SK-N-SH (cell line): ENCODE measurements around the gene LRRC26. TPM values are rescaled to one million over a fixed set of nuclear protein-coding genes. Genes with fewer than 3 reads are reported as not detected.

Experiments used
- CTCF ChIA-PET: fragments of 300-600, 350-600 bp; formaldehyde crosslinking; extraction: SDS; loops from one replicate; lab custom pipeline; 2021; lab: Yijun Ruan, JAX
- POLR2A ChIA-PET: fragments of 350-600 bp; sonication (Branson Sonifier 250); formaldehyde crosslinking; extraction: SDS; loops from one replicate; lab custom pipeline; 2020; ENCODE audit warnings: antibody characterized with exemption, inconsistent platforms; lab: Yijun Ruan, JAX
- DNase-seq: peaks from one replicate; pipeline ENCODE4 v3.0.0; 2012
- H2AFZ ChIP-seq: fragments of 200-600 bp; sonication (generic); 2 replicates; pipeline ENCODE4 v1.8.1; 2016; ENCODE audit warnings: antibody characterized with exemption, mild to moderate bottlenecking, low read depth
- H3F3A ChIP-seq: fragments of 200-600 bp; sonication (generic); replicated peaks from 2 replicates; pipeline ENCODE3; 2016; ENCODE audit warnings: antibody characterized with exemption, mild to moderate bottlenecking; ENCODE audit not compliant: insufficient read depth
- H3K27ac ChIP-seq, 2 experiments: fragments of 200-500 bp in 1 of 2; fragments of 200-600 bp in 1 of 2; sonication (Bioruptor generic) in 1 of 2; sonication (generic), shearing (Covaris generic) in 1 of 2; 2 replicates each; pipeline versions ENCODE4 v1.5.1 to v1.6.1; 2014 to 2016; ENCODE audit warnings: low read depth in 2 of 2, inconsistent platforms in 1 of 2, low read length in 1 of 2, mild to moderate bottlenecking in 1 of 2, mixed read lengths in 1 of 2
- H3K27me3 ChIP-seq: fragments of 200-600 bp; sonication (generic), shearing (Covaris generic); 2 replicates; pipeline ENCODE4 v1.6.1; 2016; ENCODE audit warnings: mixed run types; ENCODE audit not compliant: insufficient read depth
- H3K36me3 ChIP-seq, 2 experiments: fragments of 200-500 bp in 1 of 2; fragments of 200-600 bp in 1 of 2; sonication (Bioruptor generic) in 1 of 2; sonication (generic) in 1 of 2; replicated peaks in 1 of 2; 2 replicates each; pipeline versions ENCODE3 to v1.5.1; 2014 to 2016; ENCODE audit warnings: low read length in 1 of 2, mild to moderate bottlenecking in 1 of 2; ENCODE audit not compliant: insufficient read depth in 2 of 2, control insufficient read depth in 1 of 2
- H3K4me1 ChIP-seq, 2 experiments: fragments of 200-500 bp in 1 of 2; fragments of 200-600 bp in 1 of 2; sonication (Bioruptor generic) in 1 of 2; sonication (generic), shearing (Covaris generic) in 1 of 2; 2 replicates each; pipeline versions ENCODE4 v1.5.1 to v1.6.1; 2014 to 2016; ENCODE audit warnings: low read depth in 1 of 2, low read length in 1 of 2, mixed run types in 1 of 2; ENCODE audit not compliant: insufficient read depth in 2 of 2, control insufficient read depth in 1 of 2
- H3K4me2 ChIP-seq: fragments of 200-600 bp; sonication (generic), shearing (Covaris generic); 2 replicates; pipeline ENCODE4 v1.6.1; 2017; ENCODE audit warnings: mixed run types
- H3K4me3 ChIP-seq, 2 experiments: fragments of 200-500 bp in 1 of 2; fragments of 200-600 bp in 1 of 2; sonication (Bioruptor generic) in 1 of 2; sonication (generic), shearing (Covaris generic) in 1 of 2; 2 replicates each; pipeline versions ENCODE4 v1.5.1 to v1.8.1; 2014 to 2016; ENCODE audit warnings: low read depth in 2 of 2, inconsistent platforms in 1 of 2, low read length in 1 of 2, mild to moderate bottlenecking in 1 of 2, mixed read lengths in 1 of 2, moderate library complexity in 1 of 2
- H3K79me2 ChIP-seq: fragments of 200-600 bp; sonication (generic); 2 replicates; pipeline ENCODE4 v1.8.1; 2017; ENCODE audit warnings: mild to moderate bottlenecking; ENCODE audit not compliant: insufficient read depth
- H3K9ac ChIP-seq: fragments of 200-600 bp; sonication (generic); 2 replicates; pipeline ENCODE4 v1.6.1; 2017; ENCODE audit warnings: mixed run types
- H3K9me2 ChIP-seq: fragments of 200-600 bp; sonication (generic); 2 replicates; pipeline ENCODE4 v1.6.1; 2017; ENCODE audit warnings: mixed run types
- H3K9me3 ChIP-seq: fragments of 200-600 bp; sonication (generic); 2 replicates; pipeline ENCODE4 v1.6.1; 2017; ENCODE audit warnings: mixed run types, mild to moderate bottlenecking, moderate library complexity
- H4K20me1 ChIP-seq: fragments of 200-600 bp; sonication (generic); 2 replicates; pipeline ENCODE4 v1.6.1; 2017; ENCODE audit warnings: mild to moderate bottlenecking, mixed run types; ENCODE audit not compliant: insufficient read depth
- CHD2 ChIP-seq: fragments of 150-350 bp; IDR thresholded peaks from 2 replicates; pipeline ENCODE4 v1.6.1; 2018; ENCODE audit warnings: low read length; ENCODE audit not compliant: partially characterized antibody
- ELF1 ChIP-seq: IDR thresholded peaks from 2 replicates; pipeline ENCODE4 v1.4.0; 2012
- EP300 ChIP-seq, 2 experiments: IDR thresholded peaks; 2 replicates each; pipeline versions ENCODE4 v1.4.0 to v1.6.1; 2012; ENCODE audit warnings: borderline replicate concordance in 1 of 2, low read depth in 1 of 2, low read length in 1 of 2
- EZH2phosphoT487 ChIP-seq: fragments of 200-600 bp; sonication (generic); IDR thresholded peaks from 2 replicates; pipeline ENCODE4 v1.6.1; 2017; ENCODE audit warnings: low read depth, mixed run types, mild to moderate bottlenecking, antibody characterized with exemption, moderate library complexity, borderline replicate concordance
- FOXJ3 ChIP-seq: sonication (generic); formaldehyde crosslinking; IDR thresholded peaks from 2 replicates; pipeline ENCODE4 v1.5.1; 2020; ENCODE audit warnings: mild to moderate bottlenecking, missing genetic modification reagents
- FOXM1 ChIP-seq: IDR thresholded peaks from 2 replicates; pipeline ENCODE4 v1.4.0; 2012; ENCODE audit warnings: low read depth, mild to moderate bottlenecking
- GABPA ChIP-seq: IDR thresholded peaks from 2 replicates; pipeline ENCODE4 v1.4.0; 2012; ENCODE audit warnings: low read depth, mild to moderate bottlenecking
- GATA2 ChIP-seq: sonication (generic); formaldehyde crosslinking; IDR thresholded peaks from 2 replicates; pipeline ENCODE4 v1.5.0; 2020; ENCODE audit warnings: mild to moderate bottlenecking, missing genetic modification reagents
- IRF3 ChIP-seq: fragments of 150-350 bp; IDR thresholded peaks from 2 replicates; pipeline ENCODE4 v1.6.1; 2016; ENCODE audit warnings: mild to moderate bottlenecking, low read depth, low read length
- JUND ChIP-seq: IDR thresholded peaks from 2 replicates; pipeline ENCODE4 v1.4.0; 2012
- MXI1 ChIP-seq: IDR thresholded peaks from 2 replicates; pipeline ENCODE4 v1.6.1; 2012; ENCODE audit warnings: mild to moderate bottlenecking, low read depth, low read length, improper control_type of control experiment
- NFIC ChIP-seq: IDR thresholded peaks from 2 replicates; pipeline ENCODE4 v1.4.0; 2012; ENCODE audit warnings: borderline replicate concordance
- NRF1 ChIP-seq: IDR thresholded peaks from 2 replicates; pipeline ENCODE4 v1.6.1; 2012; ENCODE audit warnings: low read depth, mild to moderate bottlenecking, low read length
- PBX3 ChIP-seq: IDR thresholded peaks from 2 replicates; pipeline ENCODE4; 2012
- RAD21 ChIP-seq: IDR thresholded peaks from 2 replicates; pipeline ENCODE4 v1.6.1; 2012; ENCODE audit warnings: mild to moderate bottlenecking, low read length
- RCOR1 ChIP-seq: fragments of 150-350 bp; IDR thresholded peaks from 2 replicates; pipeline ENCODE4 v1.6.1; 2017; ENCODE audit warnings: antibody characterized with exemption, low read length
- SMC3 ChIP-seq: IDR thresholded peaks from 2 replicates; pipeline ENCODE4 v1.6.1; 2012; ENCODE audit warnings: low read depth, low read length, improper control_type of control experiment
- USF1 ChIP-seq: IDR thresholded peaks from 2 replicates; pipeline ENCODE4 v1.4.0; 2012; ENCODE audit warnings: low read depth, borderline replicate concordance
- WGBS: methylation state at CpG from one replicate; pipeline ENCODE4 v1.1.6; 2017; ENCODE audit warnings: low lambda C conversion rate; 5-methylcytosine and 5-hydroxymethylcytosine counted together
- polyA plus RNA-seq, 3 experiments: library from polyadenylated mRNA; depleted of rRNA; stranded (reverse); fragments of >200 nt; gene quantifications; 2 replicates each; pipeline ENCODE4 v1.2.3, GENCODE V29; 2012
- TF ChIP-seq, protein P1 (sequence below): fragments of 200-600 bp; sonication (generic); IDR thresholded peaks from 2 replicates; pipeline ENCODE4 v1.6.1; 2017; ENCODE audit warnings: antibody characterized with exemption, mild to moderate bottlenecking, moderate library complexity

Gene LRRC26
- polyA plus RNA-seq, 1 of the 3 experiments (the other 2 are of a cell fraction): not detected

DNA sequence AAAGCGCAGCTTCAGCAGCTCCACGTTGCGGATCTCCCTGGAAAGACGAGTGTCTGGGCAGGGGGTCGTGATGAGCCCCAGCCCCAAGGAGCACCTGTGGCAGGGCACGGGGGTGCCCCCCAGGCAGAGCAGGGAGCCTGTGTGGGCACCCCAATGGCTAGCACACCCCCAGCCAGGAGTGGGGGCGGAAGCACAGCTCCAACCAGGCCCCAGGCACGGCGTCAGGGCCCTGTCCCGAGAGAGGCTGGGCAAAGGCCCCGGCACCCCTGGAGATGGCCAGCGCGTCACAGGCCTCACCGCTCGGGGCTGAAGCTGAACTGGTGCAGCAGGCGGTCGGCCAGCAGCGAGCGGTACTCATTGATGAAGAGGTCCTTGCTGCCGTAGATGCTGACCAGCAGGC is 10.6 kb upstream of the LRRC26 start:
- no peak for DNase-seq
- Histone ChIP-seq H3F3A (no peaks in the 10 kb centered on the region), H3K9me2 (no peaks in the 10 kb centered on the region), H3K4me1 (peaks cover 0 to 2% of the 10 kb centered on the region in 2 experiments; a peak in 1 of 4 replicates), H3K9me3 (no peaks in the 10 kb centered on the region), H4K20me1 (no peaks in the 10 kb centered on the region), H3K36me3 (peaks cover 0 to 61% of the 10 kb centered on the region in 2 experiments), H3K79me2 (no peaks in the 10 kb centered on the region), H3K27ac (no peak overlapping the region), H3K9ac (no peak overlapping the region), H3K4me2 (no peak overlapping the region), H2AFZ (no peak overlapping the region), H3K27me3 (no peaks in the 10 kb centered on the region), H3K4me3 (no peak overlapping the region)
- WGBS: 90% methylated on average over 5 of the region's 20 CpGs
- no peak for TF ChIP-seq RAD21
- TF ChIP-seq FOXM1: no peak
- TF ChIP-seq GATA2 (CRISPR knock-in tag): no peak
- TF ChIP-seq CHD2: no peak
- no peak for TF ChIP-seq RCOR1
- no peak for TF ChIP-seq JUND
- TF ChIP-seq NRF1: no peak
- no peak for TF ChIP-seq EP300 (IDR thresholded peaks at IDR 0.05; ENCODE audit: borderline replicate concordance in 1 of 2, low read depth in 1 of 2, low read length in 1 of 2)
- no peak for TF ChIP-seq NFIC
- TF ChIP-seq SMC3: no peak
- TF ChIP-seq EZH2phosphoT487: no peak
- TF ChIP-seq, protein P1, sequence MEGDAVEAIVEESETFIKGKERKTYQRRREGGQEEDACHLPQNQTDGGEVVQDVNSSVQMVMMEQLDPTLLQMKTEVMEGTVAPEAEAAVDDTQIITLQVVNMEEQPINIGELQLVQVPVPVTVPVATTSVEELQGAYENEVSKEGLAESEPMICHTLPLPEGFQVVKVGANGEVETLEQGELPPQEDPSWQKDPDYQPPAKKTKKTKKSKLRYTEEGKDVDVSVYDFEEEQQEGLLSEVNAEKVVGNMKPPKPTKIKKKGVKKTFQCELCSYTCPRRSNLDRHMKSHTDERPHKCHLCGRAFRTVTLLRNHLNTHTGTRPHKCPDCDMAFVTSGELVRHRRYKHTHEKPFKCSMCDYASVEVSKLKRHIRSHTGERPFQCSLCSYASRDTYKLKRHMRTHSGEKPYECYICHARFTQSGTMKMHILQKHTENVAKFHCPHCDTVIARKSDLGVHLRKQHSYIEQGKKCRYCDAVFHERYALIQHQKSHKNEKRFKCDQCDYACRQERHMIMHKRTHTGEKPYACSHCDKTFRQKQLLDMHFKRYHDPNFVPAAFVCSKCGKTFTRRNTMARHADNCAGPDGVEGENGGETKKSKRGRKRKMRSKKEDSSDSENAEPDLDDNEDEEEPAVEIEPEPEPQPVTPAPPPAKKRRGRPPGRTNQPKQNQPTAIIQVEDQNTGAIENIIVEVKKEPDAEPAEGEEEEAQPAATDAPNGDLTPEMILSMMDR: no peak
- TF ChIP-seq IRF3: no peak
- no peak for TF ChIP-seq USF1
- TF ChIP-seq ELF1: no peak
- TF ChIP-seq GABPA: no peak
- TF ChIP-seq PBX3: no peak
- no peak for TF ChIP-seq MXI1
- TF ChIP-seq FOXJ3 (CRISPR knock-in tag): no peak
- POLR2A ChIA-PET: interaction anchor here (0.7 kb wide), 1 partner anchor 9 kb away, joined by 3 read pairs; no protein-coding TSS in a partner anchor
- CTCF ChIA-PET: interaction anchor here (1.7 kb wide), 1 partner anchor 56 kb away, joined by 5 read pairs; no protein-coding TSS in a partner anchor
